OCI-LY3 (cell line): ENCODE data around the gene KHDC4.

Experiments
- CTCF ChIP-seq: fragments of 200-600, 300-600 bp; sonication (generic); IDR thresholded peaks from 2 replicates; pipeline ENCODE4 v1.5.1; 2014; ENCODE audit warnings: antibody characterized with exemption, low read length, low read depth
- EZH2phosphoT487 ChIP-seq: fragments of 200-600 bp; shearing (Covaris generic); IDR thresholded peaks from 2 replicates; pipeline ENCODE4 v1.6.1; 2018; ENCODE audit warnings: antibody characterized with exemption, mixed run types, low read depth

GRCh38 chr1:155961937-155962336, 27.7 kb upstream of the KHDC4 start:
- no peak for TF ChIP-seq CTCF
- TF ChIP-seq EZH2phosphoT487 = no peak
